HG02938 (cell line): Measurements from ENCODE around the gene APOM.

Source experiments
- ATAC-seq: cut with Tn5 transposase; IDR thresholded peaks from one replicate; pipeline ENCODE4 v1.9.1; 2021; ENCODE audit warnings: mild to moderate bottlenecking, moderate library complexity; ENCODE audit not compliant: unreplicated experiment

The APOM gene

GRCh38 chr6:31657406-31658157 lies 1.9 kb downstream of the APOM start:
- no peak for ATAC-seq

GRCh38 chr6:31658158-31658688 lies 2.5 kb downstream of the APOM start:
- ATAC-seq = no peak

- no peak for ATAC-seq
Observed at GRCh38 chr6:31658983-31659648, 3.4 kb downstream of the APOM start.

- ATAC-seq = no peak
Observed at GRCh38 chr6:31659649-31660380, 4.1 kb downstream of the APOM start.

GRCh38 chr6:31660381-31661261 lies 4.9 kb downstream of the APOM start, which contains the start of gene C6orf47:
TSS of gene C6orf47 (minus strand) at chr6:31660778. CDS start at chr6:31659947, 831 bp downstream.
- ATAC-seq = no peak

- no peak for ATAC-seq
Observed at GRCh38 chr6:31661262-31662123, 5.8 kb downstream of the APOM start.

- no peak for ATAC-seq
Observed at GRCh38 chr6:31662124-31662723, 6.5 kb downstream of the APOM start.

GRCh38 chr6:31663126-31663960 lies 7.6 kb downstream of the APOM start:
- ATAC-seq = no peak

GRCh38 chr6:31663961-31664789 lies 8.5 kb downstream of the APOM start:
- no peak for ATAC-seq

- ATAC-seq = peak; percentile 36
Observed at GRCh38 chr6:31664790-31665500, 9.3 kb downstream of the APOM start, which contains the start of gene GPANK1. TSS of gene GPANK1 (minus strand) at chr6:31664997. CDS start at chr6:31664478, 519 bp downstream.

GRCh38 chr6:31665501-31666336 lies 10.0 kb downstream of the APOM start, which contains the start of gene CSNK2B:
TSS of gene CSNK2B (plus strand) at chr6:31666080. CDS start at chr6:31666832, 752 bp downstream.
- ATAC-seq = peak; percentile 67

- ATAC-seq = no peak
Observed at GRCh38 chr6:31666337-31666965, 10.8 kb downstream of the APOM start.

GRCh38 chr6:31669676-31670075 lies 14.0 kb downstream of the APOM start, which contains the start of gene LY6G5B:
TSS of gene LY6G5B (plus strand) at chr6:31669976. CDS start at chr6:31670951, 975 bp downstream.
- ATAC-seq = no peak

GRCh38 chr6:31676322-31676903 lies 20.7 kb downstream of the APOM start:
- ATAC-seq = no peak

- ATAC-seq = no peak
Observed at GRCh38 chr6:31676904-31677303, 21.2 kb downstream of the APOM start.
